A549 (cell line): ENCODE results near the gene ELF5.

Source experiments
- CHD2 ChIP-seq: fragments of 150-350 bp; IDR thresholded peaks from 2 replicates; pipeline ENCODE4 v1.6.1; 2014; ENCODE audit warnings: low read length; ENCODE audit not compliant: partially characterized antibody
- POLR2A ChIP-seq: IDR thresholded peaks from 2 replicates; pipeline ENCODE4 v1.6.1; 2012; ENCODE audit warnings: mild to moderate bottlenecking, low read length
- TF ChIP-seq, protein P1 (sequence below): fragments of >200 bp; sonication (Bioruptor Twin); formaldehyde crosslinking; IDR thresholded peaks from 3 replicates; pipeline ENCODE4 v1.5.1; 2016

DNA sequence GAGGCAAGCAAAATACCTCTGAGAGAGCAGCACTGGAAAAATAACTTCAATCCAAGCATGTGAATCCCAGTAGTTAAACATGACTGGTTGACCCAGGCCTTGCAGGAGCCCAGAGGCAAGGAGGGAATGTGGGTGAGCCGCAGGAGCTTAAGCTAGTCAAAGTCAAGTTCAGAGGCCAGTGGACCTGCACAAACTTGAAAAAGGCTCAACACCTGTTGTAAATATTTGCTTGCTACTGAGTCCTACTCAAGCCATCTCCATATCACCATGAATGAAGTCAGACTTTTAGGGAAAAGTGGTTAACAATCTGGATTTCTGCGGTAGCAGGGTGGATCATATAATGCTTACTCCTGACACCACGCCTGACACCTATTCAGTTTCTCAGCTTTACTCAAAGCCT is 79.7 kb downstream of the ELF5 start:
- TF ChIP-seq, protein P1, sequence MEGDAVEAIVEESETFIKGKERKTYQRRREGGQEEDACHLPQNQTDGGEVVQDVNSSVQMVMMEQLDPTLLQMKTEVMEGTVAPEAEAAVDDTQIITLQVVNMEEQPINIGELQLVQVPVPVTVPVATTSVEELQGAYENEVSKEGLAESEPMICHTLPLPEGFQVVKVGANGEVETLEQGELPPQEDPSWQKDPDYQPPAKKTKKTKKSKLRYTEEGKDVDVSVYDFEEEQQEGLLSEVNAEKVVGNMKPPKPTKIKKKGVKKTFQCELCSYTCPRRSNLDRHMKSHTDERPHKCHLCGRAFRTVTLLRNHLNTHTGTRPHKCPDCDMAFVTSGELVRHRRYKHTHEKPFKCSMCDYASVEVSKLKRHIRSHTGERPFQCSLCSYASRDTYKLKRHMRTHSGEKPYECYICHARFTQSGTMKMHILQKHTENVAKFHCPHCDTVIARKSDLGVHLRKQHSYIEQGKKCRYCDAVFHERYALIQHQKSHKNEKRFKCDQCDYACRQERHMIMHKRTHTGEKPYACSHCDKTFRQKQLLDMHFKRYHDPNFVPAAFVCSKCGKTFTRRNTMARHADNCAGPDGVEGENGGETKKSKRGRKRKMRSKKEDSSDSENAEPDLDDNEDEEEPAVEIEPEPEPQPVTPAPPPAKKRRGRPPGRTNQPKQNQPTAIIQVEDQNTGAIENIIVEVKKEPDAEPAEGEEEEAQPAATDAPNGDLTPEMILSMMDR: no peak
- TF ChIP-seq CHD2: no peak
- no peak for TF ChIP-seq POLR2A
